PC-3 (cell line): ENCODE data around the gene PPP1R17.

ENCODE experiments used
- CTCF ChIP-seq: fragments of 300-600 bp; sonication (generic); conservative IDR thresholded peaks from 2 replicates; pipeline ENCODE4 v1.5.1; 2017; ENCODE audit warnings: antibody characterized with exemption, low read depth, mild to moderate bottlenecking, low read length
- EZH2 ChIP-seq: fragments of 300-600 bp; sonication (generic); IDR thresholded peaks from one replicate; pipeline ENCODE4 v1.6.1; 2017; ENCODE audit warnings: antibody characterized with exemption, mild to moderate bottlenecking, low read length; ENCODE audit not compliant: unreplicated experiment

GRCh38 chr7:31688996-31689395, 2.0 kb downstream of the PPP1R17 start:
- TF ChIP-seq CTCF (no peak), EZH2 (no peak)
